ENCODE data around the gene ARIH1.

DNA sequence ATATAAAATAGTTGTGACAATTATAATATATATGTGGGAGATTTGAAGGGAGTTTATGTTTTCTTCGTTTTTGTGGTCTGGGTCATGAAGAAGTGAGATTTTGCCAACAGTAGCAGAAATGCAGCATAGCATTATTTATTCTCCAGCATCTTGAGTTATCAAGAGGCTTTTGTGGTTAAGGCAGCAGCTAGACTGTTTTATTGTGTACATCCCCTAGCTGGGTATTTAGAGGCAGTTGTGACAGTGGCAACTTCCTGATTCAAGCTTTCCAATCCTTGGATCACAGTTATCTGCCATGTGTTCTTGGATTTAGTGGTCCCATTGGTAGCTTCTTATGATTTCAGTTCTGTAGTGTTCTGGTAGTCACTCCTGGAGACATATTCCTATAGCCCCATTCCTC, 29.0 kb downstream of the ARIH1 start:
- TF ChIP-seq EZH2phosphoT487 (IDR thresholded peaks at IDR 0.05; ENCODE audit: borderline replicate concordance, low read length) = no peak
- TF ChIP-seq, protein P1, sequence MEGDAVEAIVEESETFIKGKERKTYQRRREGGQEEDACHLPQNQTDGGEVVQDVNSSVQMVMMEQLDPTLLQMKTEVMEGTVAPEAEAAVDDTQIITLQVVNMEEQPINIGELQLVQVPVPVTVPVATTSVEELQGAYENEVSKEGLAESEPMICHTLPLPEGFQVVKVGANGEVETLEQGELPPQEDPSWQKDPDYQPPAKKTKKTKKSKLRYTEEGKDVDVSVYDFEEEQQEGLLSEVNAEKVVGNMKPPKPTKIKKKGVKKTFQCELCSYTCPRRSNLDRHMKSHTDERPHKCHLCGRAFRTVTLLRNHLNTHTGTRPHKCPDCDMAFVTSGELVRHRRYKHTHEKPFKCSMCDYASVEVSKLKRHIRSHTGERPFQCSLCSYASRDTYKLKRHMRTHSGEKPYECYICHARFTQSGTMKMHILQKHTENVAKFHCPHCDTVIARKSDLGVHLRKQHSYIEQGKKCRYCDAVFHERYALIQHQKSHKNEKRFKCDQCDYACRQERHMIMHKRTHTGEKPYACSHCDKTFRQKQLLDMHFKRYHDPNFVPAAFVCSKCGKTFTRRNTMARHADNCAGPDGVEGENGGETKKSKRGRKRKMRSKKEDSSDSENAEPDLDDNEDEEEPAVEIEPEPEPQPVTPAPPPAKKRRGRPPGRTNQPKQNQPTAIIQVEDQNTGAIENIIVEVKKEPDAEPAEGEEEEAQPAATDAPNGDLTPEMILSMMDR (conservative IDR thresholded peaks at IDR 0.05; ENCODE audit: low read depth, low read length) = no peak
